K562 (cell line): ENCODE data around the gene SPATA45. TPM values are rescaled to one million over a fixed set of nuclear protein-coding genes. Genes with fewer than 3 reads are reported as not detected.
A peak's percentile ranks its signal among the peaks of the same experiment; 100 is the strongest.

Source experiments
- ATAC-seq: fragments of 200-7000 bp; cut with Tn5 transposase; 3 replicates; pipeline ENCODE4 v1.9.1; 2020; ENCODE audit warnings: moderate library complexity
- BruUV-seq: library from RNA; stranded (reverse); fragments of 400-500 nt; replicated peaks from 2 replicates; lab custom pipeline; 2021; lab: Mats Ljungman, UMichigan
- CTCF ChIA-PET: fragments of 300-600 bp; formaldehyde crosslinking; extraction: SDS; loops from one replicate; lab custom pipeline; 2021; ENCODE audit warnings: low intra/inter-chr PET ratio; lab: Yijun Ruan, JAX
- POLR2A ChIA-PET: fragments of 300-600, 350-650 bp; sonication (Branson Sonifier 250); formaldehyde crosslinking; extraction: SDS; loops from one replicate; lab custom pipeline; 2021; ENCODE audit warnings: antibody characterized with exemption, inconsistent platforms; lab: Yijun Ruan, JAX
- DNase-seq, 4 experiments: peaks; one replicate each; pipeline versions ENCODE4 v3.0.0 to v3.0.0-alpha.2; 2011 to 2018; ENCODE audit warnings: low spot score in 3 of 4, mixed read lengths in 3 of 4; ENCODE audit errors: extremely low read depth in 1 of 4
- FAIRE-seq: peaks from 2 replicates; lab custom pipeline; 2011; peaks lifted over from hg19 to GRCh38; lab: Jason Lieb, UNC
- H2AFZ ChIP-seq: 2 replicates; pipeline ENCODE4 v1.6.0; 2011; ENCODE audit warnings: low read depth, low read length, control low read depth, inconsistent platforms
- H3K27ac ChIP-seq: fragments of 200-600 bp; 3 replicates; pipeline ENCODE4 v1.8.0; 2011; ENCODE audit warnings: low read depth, mild to moderate bottlenecking, control low read depth, inconsistent platforms, low read length, moderate library complexity, mixed read lengths; ENCODE audit errors: extremely low read depth
- H3K27me3 ChIP-seq, 2 experiments: fragments of 300-600 bp in 1 of 2; 2 replicates in 1 of 2; 3 replicates in 1 of 2; pipeline versions ENCODE4 v1.6.0 to v1.8.0; 2011; ENCODE audit warnings: inconsistent platforms in 2 of 2, low read length in 2 of 2, mild to moderate bottlenecking in 1 of 2, mixed read lengths in 1 of 2, moderate library complexity in 1 of 2; ENCODE audit not compliant: control insufficient read depth in 2 of 2, insufficient read depth in 2 of 2
- H3K36me3 ChIP-seq: fragments of 300-600 bp; 3 replicates; pipeline ENCODE4 v1.8.0; 2011; ENCODE audit warnings: mild to moderate bottlenecking, low read length, inconsistent platforms; ENCODE audit not compliant: control insufficient read depth, insufficient read depth
- H3K4me1 ChIP-seq, 2 experiments: fragments of 200-600 bp in 1 of 2; replicated peaks in 1 of 2; 2 replicates in 1 of 2; 3 replicates in 1 of 2; pipeline versions ENCODE4 v1.5.1 to v1.8.0; 2011; ENCODE audit warnings: inconsistent platforms in 2 of 2, low read length in 2 of 2, mild to moderate bottlenecking in 1 of 2, mixed read lengths in 1 of 2, moderate library complexity in 1 of 2; ENCODE audit not compliant: control insufficient read depth in 2 of 2, insufficient read depth in 2 of 2
- H3K4me2 ChIP-seq: 2 replicates; pipeline ENCODE4 v1.6.1; 2011; ENCODE audit warnings: low read length, control low read depth, inconsistent platforms, mixed read lengths; ENCODE audit not compliant: insufficient read depth
- H3K4me3 ChIP-seq: fragments of 200-600 bp; sonication (generic), shearing (Covaris generic); 2 replicates; pipeline ENCODE4 v1.5.1; 2016; ENCODE audit warnings: control low read depth, inconsistent platforms
- H3K79me2 ChIP-seq: fragments of 200-600 bp; 3 replicates; pipeline ENCODE4 v1.8.0; 2011; ENCODE audit warnings: low read length, inconsistent platforms; ENCODE audit not compliant: control insufficient read depth, insufficient read depth
- H3K9ac ChIP-seq, 2 experiments: 2 replicates each; pipeline versions ENCODE4 v1.6.0 to v1.6.1; 2011; ENCODE audit warnings: low read depth in 2 of 2, low read length in 2 of 2, control low read depth in 1 of 2, inconsistent platforms in 1 of 2, mild to moderate bottlenecking in 1 of 2, mixed read lengths in 1 of 2; ENCODE audit not compliant: insufficient read depth in 1 of 2
- H3K9me1 ChIP-seq: one replicate; pipeline ENCODE4 v1.6.0; 2011; ENCODE audit warnings: inconsistent platforms, mild to moderate bottlenecking, low read length, moderate library complexity; ENCODE audit not compliant: control insufficient read depth, insufficient read depth
- H3K9me3 ChIP-seq: replicated peaks from 2 replicates; pipeline ENCODE4 v1.5.1; 2011; ENCODE audit warnings: low read depth, low read length, inconsistent platforms; ENCODE audit not compliant: control insufficient read depth, insufficient read depth
- H4K20me1 ChIP-seq: replicated peaks from 2 replicates; pipeline ENCODE4 v1.6.1; 2011; ENCODE audit warnings: low read length, inconsistent platforms, mixed read lengths; ENCODE audit not compliant: control insufficient read depth, insufficient read depth
- CBX3 ChIP-seq, 2 experiments: IDR thresholded peaks; 1 replicate in 1 of 2; 2 replicates in 1 of 2; pipeline ENCODE4 v1.6.1; 2012; ENCODE audit warnings: inconsistent platforms in 2 of 2, low read length in 2 of 2, borderline replicate concordance in 1 of 2, control low read depth in 1 of 2
- HEY1 ChIP-seq: fragments of 250-450 bp; sonication (Bioruptor Pico); IDR thresholded peaks from 2 replicates; pipeline ENCODE4 v1.5.0; 2020; ENCODE audit warnings: mild to moderate bottlenecking, moderate library complexity, borderline replicate concordance
- LARP7 ChIP-seq: fragments of 450-650 bp; IDR thresholded peaks from 2 replicates; pipeline ENCODE4 v1.6.1; 2016
- SMARCC2 ChIP-seq: fragments of 450-650 bp; IDR thresholded peaks from 2 replicates; pipeline ENCODE4 v1.6.1; 2017; ENCODE audit warnings: antibody characterized with exemption, moderate library complexity, mild to moderate bottlenecking, low read depth
- ZC3H4 ChIP-seq: sonication (generic); formaldehyde crosslinking; IDR thresholded peaks from 2 replicates; pipeline ENCODE4 v1.9.0; 2021; ENCODE audit warnings: missing genetic modification reagents, borderline replicate concordance
- ZNF384 ChIP-seq: IDR thresholded peaks from 2 replicates; pipeline ENCODE4 v1.6.1; 2012; ENCODE audit warnings: low read depth, low read length, improper control_type of control experiment
- ZNF589 ChIP-seq: fragments of 200-800 bp; sonication (Bioruptor generic); IDR thresholded peaks from 2 replicates; pipeline ENCODE4 v1.6.1; 2016; ENCODE audit warnings: low read depth, missing genetic modification characterization, missing compliant biosample characterization
- WGBS: fragments of 100-300 bp; shearing (Covaris generic); methylation state at CpG from one replicate; pipeline ENCODE4 v1.1.6; 2016; ENCODE audit warnings: low coverage, mixed read lengths; ENCODE audit not compliant: insufficient coverage; ENCODE audit errors: missing lambda C conversion rate; 5-methylcytosine and 5-hydroxymethylcytosine counted together
- in situ Hi-C: fragments of 300-500 bp; cut with MboI; formaldehyde crosslinking; loops from 4 replicates; pipeline ENCODE4 v1.15.0; 2018; ENCODE audit warnings: inconsistent platforms, mixed read lengths
- intact Hi-C: fragments of 100-400 bp; cut with micrococcal nuclease; formaldehyde crosslinking; loops from 2 replicates; pipeline ENCODE4 v1.14.2; 2022
- polyA plus RNA-seq, 8 experiments: library from polyadenylated mRNA; depleted of rRNA in 4 of 8; stranded (reverse) in 5 of 8; unstranded in 3 of 8; fragments of >200 nt; fragmentation: Nextera tagmentation in 2 of 8; fragmentation: Illumina TruSeq in 1 of 8; extraction: Ambion mirVana in 2 of 8; extraction: Trizol in 1 of 8; gene quantifications; 2 replicates each; pipeline versions ENCODE4 v1.2.1 to v1.2.3, GENCODE V29; 2011 to 2014; ENCODE audit warnings: inconsistent platforms in 1 of 8, missing spikeins in 1 of 8
- total RNA-seq, 7 experiments: library from RNA; depleted of rRNA in 6 of 7; stranded (reverse); fragments of >200 nt in 6 of 7; fragmentation: Illumina TruSeq in 2 of 7; extraction: Trizol in 2 of 7; gene quantifications; 2 replicates each; pipeline versions ENCODE4 v1.2.1 to v1.2.3, GENCODE V29; 2011 to 2021; ENCODE audit warnings: low replicate concordance in 1 of 7
- TF ChIP-seq, protein P1 (sequence below): fragments of 250-450 bp; sonication (Bioruptor Pico); IDR thresholded peaks from 2 replicates; pipeline ENCODE4 v1.5.1; 2021; ENCODE audit warnings: mild to moderate bottlenecking
- TF ChIP-seq, protein P2 (sequence below): fragments of 450-650 bp; IDR thresholded peaks from 2 replicates; pipeline ENCODE4 v1.6.1; 2018; ENCODE audit warnings: mild to moderate bottlenecking, low read depth; ENCODE audit not compliant: partially characterized antibody
- TF ChIP-seq, protein P3 (sequence below): sonication (generic); formaldehyde crosslinking; IDR thresholded peaks from 2 replicates; pipeline ENCODE4 v1.8.0; 2022; ENCODE audit warnings: mild to moderate bottlenecking, low read depth, missing genetic modification reagents
- TF ChIP-seq, protein P4 (sequence below): fragments of 450-650 bp; formaldehyde crosslinking; IDR thresholded peaks from 2 replicates; pipeline ENCODE4 v1.4.0; 2020; ENCODE audit warnings: mild to moderate bottlenecking, mixed read lengths

SPATA45 gene
- total and polyA plus RNA-seq, 9 of the 15 experiments (the other 6 are each of a cell fraction or from before 2014, with no cell fraction given), result 0.18 TPM; not detected in 8

DNA sequence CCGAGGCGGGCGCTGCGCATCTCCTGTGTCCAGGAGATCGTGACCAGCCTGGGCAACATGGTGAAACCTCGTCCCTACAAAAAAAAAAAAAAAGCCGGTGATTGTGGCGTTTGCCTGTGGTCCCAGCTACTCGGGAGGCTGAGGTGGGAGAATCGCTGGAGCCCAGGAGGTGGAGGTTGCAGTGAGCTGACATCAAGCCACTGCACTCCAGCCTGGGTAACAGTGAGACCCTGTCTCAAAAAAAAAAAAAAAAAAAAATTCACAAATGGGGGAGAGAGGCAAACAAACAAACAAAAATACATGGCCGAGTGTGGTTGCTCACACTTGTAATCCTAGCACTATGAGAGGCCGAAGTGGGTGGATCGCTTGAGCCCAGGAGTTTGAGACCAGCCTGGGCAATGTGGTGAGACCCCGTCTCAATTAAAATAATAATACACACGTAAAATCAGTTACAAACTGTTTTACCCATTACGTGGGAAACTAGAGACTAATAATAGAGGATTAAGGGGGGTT, 55.0 kb downstream of the SPATA45 start:
- Histone ChIP-seq H2AFZ (peak overlapping the region; percentile 92), H3K4me2 (peak overlapping the region; percentile 89), H3K4me1 (peaks cover 17 to 30% of the 10 kb centered on the region in 2 experiments), H3K9me1 (no peaks in the 10 kb centered on the region), H3K9ac (peak overlapping the region; percentile 95 to 98), H3K4me3 (peak overlapping the region; percentile 72), H3K27me3 (no peaks in the 10 kb centered on the region), H4K20me1 (no peaks in the 10 kb centered on the region), H3K36me3 (peaks cover 23% of the 10 kb centered on the region), H3K79me2 (peaks cover 50% of the 10 kb centered on the region), H3K27ac (peak overlapping the region; percentile 92), H3K9me3 (no peaks in the 10 kb centered on the region)
- ATAC-seq, result peak; percentile 2
- in situ Hi-C loops (no loop called here), intact Hi-C loops (loop anchor here (2.0 kb wide), 1 partner anchor 122 kb away; no protein-coding TSS in a partner anchor)
- BruUV-seq, result no TSS peak
- 8% methylated on average over 14 of the region's 16 CpGs for WGBS
- FAIRE-seq, result no peak
- ChIA-PET CTCF (no interaction called here), POLR2A (interaction anchor here (0.6 to 5.4 kb wide), 8 partner anchors 9 to 1874 kb away, joined by 3 to 23 read pairs (median 7); partner anchors contain the start of gene ATF3)
- peak in 1 of 4 experiments; percentile 34 for DNase-seq
- 0 out of 2 replicates have a peak, but pooled peaks have one; percentile 15 for TF ChIP-seq SMARCC2
- TF ChIP-seq, protein P1, sequence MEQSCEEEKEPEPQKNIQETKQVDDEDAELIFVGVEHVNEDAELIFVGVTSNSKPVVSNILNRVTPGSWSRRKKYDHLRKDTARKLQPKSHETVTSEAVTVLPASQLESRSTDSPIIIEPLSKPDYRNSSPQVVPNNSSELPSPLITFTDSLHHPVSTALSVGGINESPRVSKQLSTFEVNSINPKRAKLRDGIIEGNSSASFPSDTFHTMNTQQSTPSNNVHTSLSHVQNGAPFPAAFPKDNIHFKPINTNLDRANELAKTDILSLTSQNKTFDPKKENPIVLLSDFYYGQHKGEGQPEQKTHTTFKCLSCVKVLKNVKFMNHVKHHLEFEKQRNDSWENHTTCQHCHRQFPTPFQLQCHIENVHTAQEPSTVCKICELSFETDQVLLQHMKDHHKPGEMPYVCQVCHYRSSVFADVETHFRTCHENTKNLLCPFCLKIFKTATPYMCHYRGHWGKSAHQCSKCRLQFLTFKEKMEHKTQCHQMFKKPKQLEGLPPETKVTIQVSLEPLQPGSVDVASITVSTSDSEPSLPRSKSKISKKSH (CRISPR knock-in tag), result no peak
- TF ChIP-seq CBX3 (IDR thresholded peaks at IDR 0.05; ENCODE audit: borderline replicate concordance in 1 of 2, low read length in 2 of 2), result no peak
- no peak for TF ChIP-seq HEY1
- TF ChIP-seq, protein P2, sequence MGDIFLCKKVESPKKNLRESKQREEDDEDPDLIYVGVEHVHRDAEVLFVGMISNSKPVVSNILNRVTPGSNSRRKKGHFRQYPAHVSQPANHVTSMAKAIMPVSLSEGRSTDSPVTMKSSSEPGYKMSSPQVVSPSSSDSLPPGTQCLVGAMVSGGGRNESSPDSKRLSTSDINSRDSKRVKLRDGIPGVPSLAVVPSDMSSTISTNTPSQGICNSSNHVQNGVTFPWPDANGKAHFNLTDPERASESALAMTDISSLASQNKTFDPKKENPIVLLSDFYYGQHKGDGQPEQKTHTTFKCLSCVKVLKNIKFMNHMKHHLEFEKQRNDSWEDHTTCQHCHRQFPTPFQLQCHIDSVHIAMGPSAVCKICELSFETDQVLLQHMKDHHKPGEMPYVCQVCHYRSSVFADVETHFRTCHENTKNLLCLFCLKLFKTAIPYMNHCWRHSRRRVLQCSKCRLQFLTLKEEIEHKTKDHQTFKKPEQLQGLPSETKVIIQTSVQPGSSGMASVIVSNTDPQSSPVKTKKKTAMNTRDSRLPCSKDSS, result no peak
- TF ChIP-seq LARP7, result 0 out of 2 replicates have a peak, but pooled peaks have one; percentile 3
- TF ChIP-seq ZC3H4 (CRISPR knock-in tag), result 0 out of 2 replicates have a peak, but pooled peaks have one; percentile 4
- peak; percentile 76 for TF ChIP-seq ZNF384
- TF ChIP-seq, protein P3, sequence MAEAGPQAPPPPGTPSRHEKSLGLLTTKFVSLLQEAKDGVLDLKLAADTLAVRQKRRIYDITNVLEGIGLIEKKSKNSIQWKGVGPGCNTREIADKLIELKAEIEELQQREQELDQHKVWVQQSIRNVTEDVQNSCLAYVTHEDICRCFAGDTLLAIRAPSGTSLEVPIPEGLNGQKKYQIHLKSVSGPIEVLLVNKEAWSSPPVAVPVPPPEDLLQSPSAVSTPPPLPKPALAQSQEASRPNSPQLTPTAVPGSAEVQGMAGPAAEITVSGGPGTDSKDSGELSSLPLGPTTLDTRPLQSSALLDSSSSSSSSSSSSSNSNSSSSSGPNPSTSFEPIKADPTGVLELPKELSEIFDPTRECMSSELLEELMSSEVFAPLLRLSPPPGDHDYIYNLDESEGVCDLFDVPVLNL, result no peak
- TF ChIP-seq, protein P4, sequence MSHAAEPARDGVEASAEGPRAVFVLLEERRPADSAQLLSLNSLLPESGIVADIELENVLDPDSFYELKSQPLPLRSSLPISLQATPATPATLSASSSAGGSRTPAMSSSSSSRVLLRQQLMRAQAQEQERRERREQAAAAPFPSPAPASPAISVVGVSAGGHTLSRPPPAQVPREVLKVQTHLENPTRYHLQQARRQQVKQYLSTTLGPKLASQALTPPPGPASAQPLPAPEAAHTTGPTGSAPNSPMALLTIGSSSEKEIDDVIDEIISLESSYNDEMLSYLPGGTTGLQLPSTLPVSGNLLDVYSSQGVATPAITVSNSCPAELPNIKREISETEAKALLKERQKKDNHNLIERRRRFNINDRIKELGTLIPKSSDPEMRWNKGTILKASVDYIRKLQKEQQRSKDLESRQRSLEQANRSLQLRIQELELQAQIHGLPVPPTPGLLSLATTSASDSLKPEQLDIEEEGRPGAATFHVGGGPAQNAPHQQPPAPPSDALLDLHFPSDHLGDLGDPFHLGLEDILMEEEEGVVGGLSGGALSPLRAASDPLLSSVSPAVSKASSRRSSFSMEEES (CRISPR knock-in tag), result no peak
- 0 out of 2 replicates have a peak, but pooled peaks have one; percentile 21 for TF ChIP-seq ZNF589 (CRISPR knock-in tag)
